ENCODE data around the gene ZER1.
A peak's percentile ranks its signal among the peaks of the same experiment; 100 is the strongest.

The ZER1 gene

GRCh38 chr9:128690684-128691034 lies 81.1 kb downstream of the ZER1 start:
- no peak for DNase-seq (ENCODE audit: low spot score)

GRCh38 chr9:128689820-128690683 lies 81.7 kb downstream of the ZER1 start:
- DNase-seq (ENCODE audit: low spot score): peak; percentile 68

- no peak for DNase-seq (ENCODE audit: low spot score)
These were observed 82.4 kb downstream of the ZER1 start for GRCh38 chr9:128689293-128689774.

- DNase-seq (ENCODE audit: low spot score): peak; percentile 99
These were observed 83.0 kb downstream of the ZER1 start, which contains the start of gene SET for GRCh38 chr9:128688501-128689292. Gene SET, plus strand, starts transcription at chr9:128689222. Its CDS starts 361 bp downstream, at chr9:128689583.

- DNase-seq (ENCODE audit: low spot score): no peak
These were observed 84.3 kb downstream of the ZER1 start for GRCh38 chr9:128687453-128687852.

- DNase-seq (ENCODE audit: low spot score): no peak
These were observed 85.9 kb downstream of the ZER1 start for GRCh38 chr9:128685636-128686489.

GRCh38 chr9:128684325-128685199 lies 87.2 kb downstream of the ZER1 start:
- DNase-seq (ENCODE audit: low spot score): peak; percentile 81

- peak; percentile 20 for DNase-seq (ENCODE audit: low spot score)
These were observed 87.7 kb downstream of the ZER1 start for GRCh38 chr9:128684065-128684324.

- DNase-seq (ENCODE audit: low spot score): peak; percentile 47
These were observed 88.2 kb downstream of the ZER1 start for GRCh38 chr9:128683340-128684064.

Data from AG08395 (cell line).